NK-92 (cell line): ENCODE measurements around the gene RHAG.
"Not testable (repeated sequence)": the region's sequence is repeated elsewhere in the genome, so short reads cannot be mapped to it uniquely, and the experiment has no call there.

Source experiments
- DNase-seq: peaks from one replicate; lab custom pipeline; 2025; ENCODE audit not compliant: unreplicated experiment; lab: John Stamatoyannopoulos, UW

The RHAG gene

DNA sequence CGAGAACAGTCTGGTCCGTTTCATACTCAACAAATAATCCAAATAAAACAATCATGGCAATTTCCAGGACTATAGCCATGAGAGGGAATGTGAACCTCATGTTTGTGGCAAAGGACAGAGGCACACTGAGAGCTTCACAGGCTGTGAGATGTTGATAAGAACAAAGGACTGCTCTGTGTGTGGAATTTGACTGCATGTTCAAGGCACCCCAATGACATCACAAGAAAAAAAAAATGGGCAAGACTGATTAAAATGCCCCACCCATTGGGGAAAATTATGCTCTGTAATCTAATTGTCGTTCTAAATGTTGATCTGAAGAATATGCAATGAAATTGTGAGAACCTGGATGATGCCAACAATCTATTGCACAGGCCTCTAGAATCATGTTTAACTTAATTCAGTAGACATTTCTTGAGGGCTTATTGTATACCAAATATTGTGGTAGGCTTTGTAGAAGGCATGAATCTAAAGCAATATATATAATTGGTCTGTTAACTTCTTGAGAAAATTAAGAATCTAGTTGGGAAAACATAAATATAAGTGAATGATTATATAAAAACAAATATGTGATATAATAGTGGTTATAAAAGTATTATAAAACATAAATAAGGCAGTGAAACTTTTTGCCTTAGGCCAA is at the start of gene RHAG:
TSS of gene RHAG (minus strand) at position 127 of the 637 bp plus-strand sequence. CDS start at position 100, 27 bp downstream.
- no peak for DNase-seq

DNA sequence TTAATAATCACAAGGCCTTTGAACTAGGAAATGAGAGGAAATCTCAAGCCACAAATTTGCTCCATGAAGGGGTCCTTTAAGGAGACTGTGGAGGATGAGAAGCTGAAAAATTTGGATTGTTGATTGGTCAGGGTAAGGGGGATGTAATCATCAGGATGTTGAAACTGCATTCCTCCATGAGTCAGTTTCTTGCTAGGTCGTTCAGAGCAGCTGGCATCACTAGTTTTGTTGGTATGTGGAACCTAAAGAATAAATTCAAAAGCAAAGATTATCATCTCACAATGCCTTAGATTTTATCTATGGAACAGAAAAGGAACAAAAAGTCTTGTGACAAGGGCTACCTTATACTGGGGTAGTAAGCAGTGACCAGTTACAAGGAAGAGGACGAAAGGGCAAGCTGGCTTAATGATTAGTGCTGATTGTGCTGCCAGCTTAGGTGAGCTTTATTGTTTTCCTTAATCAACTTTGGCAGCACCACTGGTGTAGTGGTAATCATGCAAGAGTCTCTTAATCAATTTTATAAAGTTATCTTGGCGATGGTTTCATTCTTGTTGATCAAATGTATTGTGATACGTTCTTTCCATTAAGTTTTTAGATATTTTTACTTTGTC is 40.1 kb upstream of the RHAG start:
- DNase-seq: no peak

DNA sequence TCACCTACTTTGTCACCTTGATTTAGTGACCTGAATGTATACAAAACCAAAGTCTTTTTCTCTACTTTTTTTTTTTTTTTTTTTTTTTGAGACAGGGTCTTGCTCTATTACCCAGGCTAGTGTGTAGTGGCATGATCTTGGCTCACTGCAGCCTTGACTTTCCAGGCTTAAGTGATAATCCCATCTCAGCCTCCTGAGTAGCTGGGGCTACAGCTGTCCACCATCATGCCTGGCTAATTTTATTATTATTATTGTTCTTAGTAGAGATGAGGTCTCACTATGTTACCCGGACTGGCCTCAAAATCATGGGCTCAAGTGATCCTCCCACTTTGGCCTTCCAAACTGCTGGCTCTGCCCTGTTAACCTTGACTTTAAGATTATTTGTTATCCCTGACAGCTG is 39.2 kb upstream of the RHAG start:
- no peak for DNase-seq

DNA sequence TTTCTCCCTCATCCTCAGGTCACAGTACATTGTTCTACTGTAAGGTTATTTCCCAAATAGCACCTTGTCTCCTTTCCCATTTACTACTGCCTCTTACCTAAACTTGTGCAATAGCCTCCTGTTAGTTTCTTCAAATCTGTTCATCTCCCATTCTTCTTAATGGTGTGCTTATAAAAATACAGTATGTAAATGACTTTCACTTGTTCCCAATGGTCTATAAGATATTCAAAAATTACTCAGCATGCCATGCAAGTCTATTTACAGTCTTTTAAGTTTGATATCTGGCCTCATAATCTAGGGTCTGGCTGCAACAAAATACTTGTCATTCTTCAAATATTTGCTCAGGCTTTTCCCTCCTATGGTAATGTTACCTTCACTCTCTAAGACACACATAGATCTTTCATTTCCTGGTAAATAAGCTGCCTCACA is 31.5 kb upstream of the RHAG start:
- DNase-seq: no peak

GRCh38 chr6:49666930-49667757 is 30.5 kb upstream of the RHAG start:
- DNase-seq: no peak

DNA sequence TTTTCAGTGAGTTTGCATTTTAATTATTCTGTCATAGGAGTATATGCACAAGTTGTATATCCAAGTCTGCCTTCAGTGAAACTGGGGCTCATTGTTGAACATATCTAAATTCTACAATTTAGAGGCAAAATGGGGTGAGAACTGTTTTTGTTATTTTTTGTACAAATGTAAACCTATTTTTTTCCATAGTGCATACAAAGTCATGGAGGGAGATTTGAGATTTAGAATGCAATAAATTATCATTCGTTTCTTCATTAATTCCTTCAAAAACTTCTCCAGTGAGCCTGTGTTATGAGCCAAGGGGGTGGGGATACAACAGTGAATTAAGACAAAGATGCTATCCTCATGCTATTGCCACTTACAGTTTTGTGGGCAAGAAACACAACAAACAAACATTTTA is 29.8 kb upstream of the RHAG start:
- DNase-seq: no peak

- DNase-seq: no peak
These were observed 28.2 kb upstream of the RHAG start for GRCh38 chr6:49664817-49665216.

GRCh38 chr6:49664054-49664453 is 27.4 kb upstream of the RHAG start:
- not testable (repeated sequence) for DNase-seq

- no peak for DNase-seq
These were observed 26.2 kb upstream of the RHAG start for GRCh38 chr6:49662892-49663261.

DNA sequence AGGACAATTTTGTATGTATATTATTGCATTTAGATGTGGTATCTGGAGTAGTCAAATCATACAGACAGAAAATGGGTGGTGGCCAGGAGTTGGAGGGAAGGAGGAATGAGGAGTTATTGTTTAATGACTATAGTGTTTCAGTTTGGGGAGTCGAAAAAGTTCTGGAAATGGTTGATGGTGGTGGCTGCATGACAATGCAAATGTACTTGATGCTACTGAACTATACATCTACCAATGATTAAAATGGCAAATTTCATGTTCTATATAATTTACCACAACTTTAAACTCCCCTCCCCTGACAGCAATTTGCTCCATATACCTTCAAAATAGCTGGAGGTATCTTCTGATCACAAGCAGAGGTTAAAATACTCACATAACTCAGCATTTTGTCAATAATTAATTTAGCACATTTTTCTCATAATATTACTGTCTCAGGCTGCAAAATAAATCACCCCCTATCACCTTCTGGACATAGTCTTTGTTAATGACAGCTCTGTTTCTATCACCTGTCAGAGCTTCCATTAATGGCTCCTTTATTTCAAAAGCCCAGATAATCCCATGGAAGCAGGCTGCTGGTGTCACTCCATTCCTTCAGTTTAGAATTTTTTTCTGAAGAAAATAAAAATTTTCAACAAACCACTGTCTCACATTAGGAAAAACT is 25.7 kb upstream of the RHAG start:
- no peak for DNase-seq

DNA sequence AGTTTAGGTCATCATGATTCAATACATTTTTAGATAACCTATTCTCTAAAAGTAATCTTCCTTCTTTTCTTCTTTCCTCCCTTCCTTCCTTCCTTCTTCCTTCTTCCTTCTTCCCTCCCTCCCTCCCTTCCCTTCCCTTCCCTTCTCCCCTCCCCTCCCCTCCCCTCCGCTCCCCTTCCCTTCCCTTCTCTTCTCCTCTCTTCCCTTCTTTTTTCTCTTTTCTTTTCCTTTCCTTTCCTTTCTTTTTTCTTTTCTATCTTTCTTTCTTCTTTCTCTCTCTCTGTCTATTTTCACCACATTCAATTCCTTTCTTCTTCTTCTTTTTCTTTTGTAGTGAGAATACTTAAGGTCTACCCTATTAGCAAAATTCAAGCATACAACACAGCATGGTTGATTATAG is 17.3 kb upstream of the RHAG start:
- DNase-seq: no peak

- no peak for DNase-seq
These were observed 16.8 kb upstream of the RHAG start for GRCh38 chr6:49653438-49653837.

DNA sequence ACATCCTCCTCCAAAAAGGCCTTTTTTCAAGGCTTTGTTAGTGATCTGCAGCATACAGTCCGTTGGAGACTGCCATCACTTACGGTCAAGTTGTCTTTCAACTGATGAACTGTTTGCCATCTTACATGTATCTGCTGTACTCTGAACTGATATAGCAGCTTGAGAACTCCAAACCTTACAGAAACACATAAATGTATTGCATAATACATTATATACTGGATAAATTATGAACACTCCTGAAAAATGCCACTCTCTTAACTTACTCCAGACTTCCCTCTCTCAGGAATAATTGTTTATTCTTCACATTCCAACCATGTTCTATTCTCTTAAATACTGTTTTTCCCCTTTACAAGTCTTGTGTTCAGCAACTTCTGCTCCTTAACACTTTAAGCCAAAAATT is 14.6 kb upstream of the RHAG start:
- DNase-seq: no peak

DNA sequence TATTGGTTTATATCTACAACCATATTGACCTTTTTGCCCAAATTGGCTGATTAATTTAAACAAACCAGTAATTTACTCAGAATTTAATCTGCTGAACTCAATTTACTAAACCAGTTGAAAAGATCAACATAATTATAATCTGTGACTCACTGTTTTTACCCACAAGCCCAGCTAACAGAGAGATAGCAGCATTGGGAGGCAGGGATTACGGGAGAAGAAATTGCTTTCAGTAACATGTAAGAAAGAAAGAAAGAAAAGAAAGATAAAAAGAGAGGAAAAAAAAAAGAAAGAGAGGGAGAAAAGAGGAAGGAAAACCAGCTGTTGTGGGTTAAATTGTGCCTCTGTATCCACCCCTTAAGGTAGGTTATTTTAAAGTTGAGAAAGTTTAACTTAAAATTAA is 13.3 kb upstream of the RHAG start:
- DNase-seq: no peak

GRCh38 chr6:49648036-49648435 is 11.4 kb upstream of the RHAG start:
- DNase-seq: no peak

GRCh38 chr6:49647476-49647875 is 10.8 kb upstream of the RHAG start:
- DNase-seq: no peak

- no peak for DNase-seq
These were observed 10.3 kb upstream of the RHAG start for GRCh38 chr6:49646942-49647341.

- no peak for DNase-seq
These were observed 9.6 kb upstream of the RHAG start for GRCh38 chr6:49646130-49646824.

DNA sequence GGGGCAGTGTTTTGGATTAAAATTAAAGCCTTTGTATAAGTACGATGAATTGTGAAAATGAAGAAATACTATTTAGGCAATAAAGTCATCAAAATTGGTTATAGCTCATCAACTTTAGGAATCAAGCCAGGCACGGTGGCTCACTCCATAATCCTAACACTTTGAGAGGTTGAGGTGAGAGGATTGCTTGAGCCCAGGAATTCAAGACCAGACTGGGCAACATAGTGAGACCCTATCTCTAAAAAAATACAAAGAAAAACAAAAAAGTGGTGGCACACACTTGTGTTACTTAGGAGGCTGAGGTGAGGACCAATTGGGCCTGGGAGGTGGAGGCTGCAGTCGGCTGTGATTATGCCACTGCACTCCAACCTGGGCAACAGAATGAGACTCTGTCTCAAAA is 8.5 kb upstream of the RHAG start:
- DNase-seq: no peak

DNA sequence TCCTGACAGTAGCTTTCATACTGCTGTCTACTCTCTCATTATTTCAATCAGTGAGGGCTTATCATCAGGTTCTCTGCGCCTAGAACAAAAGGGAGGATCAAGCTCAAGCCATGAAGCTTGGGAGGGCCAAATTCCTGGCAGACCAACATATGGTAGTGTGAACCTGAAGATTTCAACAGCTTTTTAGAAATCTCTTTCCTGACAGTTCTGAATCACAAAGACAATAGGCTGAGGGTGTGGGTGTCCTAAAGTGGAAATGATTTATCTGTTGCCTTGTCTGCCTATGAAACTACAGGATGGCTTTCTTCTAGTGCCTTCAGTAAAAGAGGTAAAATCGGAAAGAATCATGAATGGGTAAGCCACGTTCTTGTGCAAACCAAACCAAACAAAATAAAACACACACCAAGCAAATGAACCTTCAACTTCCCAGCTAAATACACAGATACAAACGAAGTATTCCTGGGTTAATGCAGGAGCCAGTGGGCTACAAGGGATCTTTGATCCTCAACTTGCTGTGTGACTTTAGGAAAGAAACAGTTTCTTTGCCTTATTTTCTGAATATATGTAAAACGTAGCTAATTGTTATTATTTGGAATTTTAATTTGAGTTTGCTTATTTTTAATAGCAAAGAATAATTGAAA is 2.7 kb upstream of the RHAG start:
- DNase-seq: no peak

GRCh38 chr6:49637350-49637731 is 702 bp upstream of the RHAG start:
- no peak for DNase-seq
